ENCODE results near the gene DNAJC18.
"Not testable (repeated sequence)": the region's sequence is repeated elsewhere in the genome, so short reads cannot be mapped to it uniquely, and the experiment has no call there.

DNAJC18 gene

GRCh38 chr5:139426203-139426885 lies 13.0 kb downstream of the DNAJC18 start:
- no peak for DNase-seq (ENCODE audit: low read depth)

- DNase-seq (ENCODE audit: low read depth) = no peak
Measured at GRCh38 chr5:139425497-139425896, 13.8 kb downstream of the DNAJC18 start.

- DNase-seq (ENCODE audit: low read depth) = peak; percentile 41
Measured at GRCh38 chr5:139422307-139422893, 16.9 kb downstream of the DNAJC18 start.

DNA sequence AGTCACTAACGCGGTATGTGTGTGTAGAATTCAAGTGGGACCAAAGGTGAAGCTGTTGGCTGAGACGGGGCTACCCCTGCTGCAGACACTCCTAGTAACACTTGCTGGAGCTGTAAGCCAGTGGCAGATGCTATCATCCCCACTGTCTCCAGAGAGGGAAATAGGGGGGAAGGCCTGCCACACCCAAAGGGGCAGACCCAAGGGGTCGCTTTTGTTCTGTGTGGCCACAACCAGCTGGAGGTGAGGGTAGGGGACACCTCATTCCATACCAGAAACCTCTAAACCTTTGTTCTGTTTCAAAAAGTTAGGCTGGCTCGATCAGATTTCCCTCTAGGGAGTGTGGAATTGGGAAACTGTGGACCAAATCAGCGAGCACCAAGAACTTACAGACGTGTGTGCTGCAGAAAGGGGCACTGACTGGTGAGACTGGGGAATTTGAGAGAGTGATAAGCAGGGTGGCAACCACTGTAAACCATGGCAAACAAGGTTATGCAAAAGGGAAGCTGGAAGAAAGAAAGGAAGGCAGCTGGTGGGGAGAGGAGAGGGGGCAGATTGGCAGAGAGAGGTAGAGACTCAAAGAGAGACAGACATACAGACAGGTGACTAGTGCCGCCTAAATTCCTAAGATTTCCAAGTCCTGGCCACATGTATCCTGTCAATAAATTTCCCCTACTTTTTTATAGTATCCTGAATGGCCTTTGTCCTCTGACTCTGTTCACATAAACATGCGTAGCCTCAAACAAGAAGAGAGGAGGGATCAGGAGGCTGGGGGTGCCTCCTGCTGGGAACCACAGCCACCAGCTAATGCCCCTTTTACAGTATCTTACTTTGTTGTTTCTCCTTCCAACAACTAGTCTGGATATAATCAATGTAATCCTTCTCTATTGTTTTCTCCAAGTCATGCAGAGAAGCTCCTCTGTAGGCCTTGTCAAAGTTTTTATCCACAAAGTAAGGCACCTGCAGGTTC lies 19.8 kb downstream of the DNAJC18 start:
- no peak for DNase-seq (ENCODE audit: low read depth)

DNA sequence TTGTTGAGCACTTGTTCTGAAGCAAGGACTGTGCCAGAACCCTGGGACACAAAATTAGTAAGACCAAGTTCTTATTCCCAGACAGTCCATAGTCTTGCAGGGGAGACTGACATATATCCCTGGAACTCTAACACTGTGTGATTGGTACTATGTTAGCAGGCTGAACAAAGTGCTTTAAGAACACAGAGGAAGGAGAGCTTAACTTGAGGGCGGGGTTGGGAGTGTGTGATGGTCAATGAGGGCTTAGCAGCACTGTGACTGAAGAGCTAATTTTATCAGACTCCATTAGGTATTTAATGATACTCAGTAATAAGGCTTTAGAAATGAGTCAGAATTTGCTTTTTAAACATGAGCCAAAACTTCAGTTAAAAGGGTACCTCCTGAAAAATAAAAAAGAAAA lies 20.5 kb downstream of the DNAJC18 start:
- DNase-seq (ENCODE audit: low read depth) = no peak

DNA sequence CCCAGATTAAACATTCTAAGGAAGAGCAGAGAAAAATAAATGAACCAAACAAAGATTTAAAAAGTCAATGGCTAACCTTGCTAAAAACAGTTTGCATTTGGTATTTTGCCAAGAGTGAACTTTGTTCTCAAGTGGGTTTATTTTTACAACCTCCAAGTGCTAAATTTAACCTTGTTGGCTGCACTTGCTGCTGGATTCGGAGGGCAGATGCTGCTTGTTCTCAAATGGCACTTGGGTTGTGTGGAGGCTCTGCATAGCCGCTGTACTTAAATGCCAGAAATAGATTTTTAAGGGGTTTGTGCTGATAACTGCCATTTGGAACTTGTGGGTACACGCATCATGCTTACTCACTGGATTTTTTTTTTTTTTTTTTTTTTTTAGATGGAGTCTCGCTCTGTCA lies 22.1 kb downstream of the DNAJC18 start:
- DNase-seq (ENCODE audit: low read depth) = no peak

GRCh38 chr5:139416651-139417050 lies 22.7 kb downstream of the DNAJC18 start:
- DNase-seq (ENCODE audit: low read depth) = no peak

DNA sequence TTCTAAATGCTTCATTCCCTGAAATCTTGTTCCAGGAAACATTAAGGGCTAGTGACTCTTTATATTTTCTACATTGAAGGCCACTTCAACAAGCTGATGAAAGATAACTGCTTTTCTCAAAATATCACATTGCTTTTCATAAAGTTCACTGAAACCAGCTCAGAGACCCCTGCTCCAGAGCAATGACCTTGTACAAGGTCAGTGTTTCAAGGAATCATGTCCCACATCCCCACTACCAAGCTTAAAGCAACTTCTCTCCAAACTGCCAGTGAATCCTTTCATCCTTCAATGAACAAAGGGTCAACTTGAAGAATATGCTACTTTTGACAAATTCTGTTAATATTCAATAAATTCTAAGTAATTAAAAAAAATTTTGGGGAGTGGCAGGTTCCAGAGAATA lies 23.5 kb downstream of the DNAJC18 start:
- no peak for DNase-seq (ENCODE audit: low read depth)

DNA sequence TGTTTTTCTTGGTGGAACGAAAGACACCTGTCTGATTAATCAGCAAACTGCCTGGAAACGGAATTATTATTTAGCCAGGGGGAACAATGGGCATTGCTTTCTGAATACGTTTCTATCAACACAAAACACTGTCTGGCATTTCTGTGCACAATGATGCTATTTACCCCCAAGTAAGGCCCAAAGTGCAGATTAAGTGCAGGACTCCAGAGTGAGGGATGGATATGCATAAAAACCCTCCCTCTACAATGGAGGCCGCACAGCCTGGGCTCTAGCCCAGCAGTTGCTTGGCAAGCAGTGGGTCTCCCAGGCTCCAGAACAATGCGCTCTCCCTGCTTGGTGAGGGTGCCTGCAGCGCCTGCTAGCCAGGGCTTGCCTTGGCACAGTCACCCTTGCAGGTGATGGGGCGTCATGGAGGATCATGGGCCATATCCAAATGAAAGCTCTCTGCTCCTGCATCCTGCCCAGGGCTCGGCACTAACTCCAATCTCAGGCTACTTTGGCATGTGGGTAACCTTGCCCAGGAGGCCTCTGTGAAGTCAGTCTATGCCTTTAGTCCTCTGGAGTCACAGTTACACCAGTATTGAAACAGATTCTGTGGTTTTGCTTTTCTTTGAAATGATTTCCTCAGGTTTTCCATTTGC lies 24.0 kb downstream of the DNAJC18 start:
- no peak for DNase-seq (ENCODE audit: low read depth)

- no peak for DNase-seq (ENCODE audit: low read depth)
Measured at GRCh38 chr5:139414581-139415130, 24.7 kb downstream of the DNAJC18 start.

DNA sequence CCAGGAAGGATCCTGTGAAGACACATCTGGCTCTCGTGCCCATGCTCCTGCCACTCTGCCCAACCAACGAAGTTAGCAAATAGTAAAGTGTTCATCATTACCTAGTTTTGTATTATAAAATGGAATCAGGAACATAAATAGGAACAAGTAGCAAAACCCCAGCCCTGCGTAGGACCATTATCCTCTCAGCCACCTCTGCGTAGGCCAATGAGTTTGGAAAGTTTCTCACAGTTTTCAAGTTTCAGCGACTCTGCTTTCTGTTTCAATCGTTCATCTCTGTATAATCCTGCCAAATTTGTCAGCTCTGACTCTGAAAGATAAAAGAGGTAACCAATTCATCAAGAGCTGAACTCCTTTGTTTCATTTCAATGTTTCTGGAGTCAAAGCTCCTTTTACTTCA lies 25.4 kb downstream of the DNAJC18 start:
- no peak for DNase-seq (ENCODE audit: low read depth)

GRCh38 chr5:139413153-139413552 lies 26.2 kb downstream of the DNAJC18 start:
- no peak for DNase-seq (ENCODE audit: low read depth)

DNA sequence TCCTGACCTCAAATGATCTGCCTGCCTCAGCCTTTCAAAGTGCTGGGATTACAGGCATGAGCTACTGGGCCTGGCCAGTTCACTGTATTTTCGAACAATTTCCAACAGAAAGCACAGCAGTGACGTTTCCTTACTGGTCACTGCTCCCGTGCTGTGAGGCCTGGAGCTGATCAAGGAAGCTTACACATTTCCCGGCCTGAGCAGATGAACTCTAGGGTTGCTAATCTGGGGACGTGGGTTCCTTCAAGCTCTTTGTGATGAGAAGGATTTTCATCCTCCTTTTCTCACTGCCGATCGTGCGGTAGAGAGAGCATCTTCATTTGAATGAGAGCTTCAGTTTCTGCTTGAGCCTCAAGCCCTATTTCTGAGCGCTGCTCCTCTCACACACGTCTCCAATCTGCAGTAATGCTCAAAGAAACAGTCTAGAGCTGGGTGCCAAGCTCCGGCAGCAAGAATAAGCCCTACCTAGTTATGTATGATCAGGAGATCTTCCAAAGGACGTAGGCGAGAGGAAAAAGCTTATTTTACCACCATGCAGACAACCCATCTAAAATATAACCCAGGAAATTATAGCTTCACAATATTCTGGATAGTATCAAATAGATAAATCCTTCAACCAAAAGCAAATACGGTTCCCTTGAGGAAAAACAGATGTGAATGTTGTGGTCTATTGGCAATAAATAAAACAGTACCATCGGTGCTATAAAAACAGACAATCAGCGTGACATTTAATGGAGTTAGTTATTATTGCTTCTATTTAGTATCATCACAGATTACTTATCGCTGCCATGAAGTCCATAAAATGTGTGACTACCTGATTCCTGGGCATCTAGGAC lies 28.1 kb downstream of the DNAJC18 start:
- no peak for DNase-seq (ENCODE audit: low read depth)

DNA sequence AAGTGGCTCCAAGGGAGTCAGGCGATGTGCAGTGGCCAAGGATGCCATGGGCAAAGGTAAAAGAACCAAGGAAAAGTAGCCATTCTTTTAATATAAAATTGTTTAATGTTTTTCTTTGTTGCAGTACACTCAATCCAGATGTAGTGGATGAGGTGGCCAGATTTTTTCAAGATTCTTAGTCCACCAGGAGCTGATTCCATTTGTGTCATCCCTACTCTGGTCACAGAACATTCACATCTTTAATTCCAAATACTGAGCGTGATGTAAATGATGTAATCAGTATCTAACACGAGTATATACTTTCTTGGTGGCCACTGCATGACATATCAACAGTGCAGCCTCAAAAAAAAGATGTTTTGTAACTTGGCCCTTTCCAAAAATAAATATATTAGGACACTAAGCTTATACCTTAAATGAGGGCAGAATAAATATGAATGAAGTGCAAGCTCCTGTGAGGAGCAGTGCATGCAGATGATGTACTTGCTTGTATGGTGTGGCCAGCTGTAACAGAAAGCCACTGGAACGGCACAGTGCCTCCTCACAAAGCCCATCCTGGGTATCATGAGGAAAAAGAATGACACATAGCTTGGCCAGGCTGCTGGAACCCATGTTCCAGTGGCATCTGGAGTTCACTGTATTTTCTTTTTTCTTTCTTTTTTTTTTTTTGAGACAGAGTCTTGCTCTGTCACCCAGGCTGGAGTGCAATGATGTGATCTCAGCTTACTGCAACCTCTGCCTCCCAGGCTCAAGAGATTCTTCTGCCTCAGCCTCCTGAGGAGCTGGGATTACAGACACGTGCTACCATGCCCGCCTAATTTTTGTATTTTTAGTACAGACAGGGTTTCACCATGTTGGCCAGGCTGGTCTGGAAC lies 29.0 kb downstream of the DNAJC18 start:
- DNase-seq (ENCODE audit: low read depth) = no peak

- DNase-seq (ENCODE audit: low read depth) = not testable (repeated sequence)
Measured at GRCh38 chr5:139409116-139409515, 30.2 kb downstream of the DNAJC18 start.

DNA sequence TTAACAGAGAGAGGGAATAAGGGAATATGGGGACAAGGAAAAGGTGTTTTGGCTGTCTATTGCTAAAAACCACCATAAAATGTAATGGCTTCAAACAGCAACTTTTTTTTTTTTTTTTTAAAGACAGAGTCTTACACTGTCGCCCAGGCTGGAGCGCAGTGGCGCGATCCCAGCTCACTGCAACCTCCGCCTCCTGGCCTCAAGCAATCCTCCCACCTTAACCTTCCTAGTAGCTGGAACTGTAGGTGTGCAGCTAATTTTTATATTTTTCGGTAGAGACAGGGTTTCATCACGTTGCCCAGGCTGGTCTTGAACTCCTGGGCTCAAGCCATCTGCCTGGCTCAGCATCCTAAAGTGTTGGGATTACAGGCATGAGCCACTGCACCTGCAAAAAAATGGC lies 31.1 kb downstream of the DNAJC18 start:
- no peak for DNase-seq (ENCODE audit: low read depth)

GRCh38 chr5:139407517-139407916 lies 31.8 kb downstream of the DNAJC18 start:
- DNase-seq (ENCODE audit: low read depth) = no peak

- no peak for DNase-seq (ENCODE audit: low read depth)
Measured at GRCh38 chr5:139406963-139407362, 32.4 kb downstream of the DNAJC18 start.

- DNase-seq (ENCODE audit: low read depth) = no peak
Measured at GRCh38 chr5:139404484-139404840, 34.9 kb downstream of the DNAJC18 start.

All from T follicular helper cell (primary cell).